Endothelial cell of umbilical vein (primary cell): ENCODE results near the gene TRIM32. TPM values are rescaled to one million over a fixed set of nuclear protein-coding genes. Genes with fewer than 3 reads are reported as not detected.

Experiments used
- BruUV-seq: library from RNA; stranded (reverse); fragments of 400-500 nt; replicated peaks from 2 replicates; lab custom pipeline; 2021; lab: Mats Ljungman, UMichigan
- CTCF ChIA-PET: fragments of 300-600, 350-600 bp; sonication (Branson Sonifier 250); formaldehyde crosslinking; loops from one replicate; lab custom pipeline; 2021; ENCODE audit warnings: antibody characterized with exemption, inconsistent platforms; lab: Charles Lee
- POLR2A ChIA-PET: fragments of 300-600, 350-600 bp; sonication (Branson Sonifier 250); formaldehyde crosslinking; loops from one replicate; lab custom pipeline; 2021; ENCODE audit warnings: antibody characterized with exemption, inconsistent platforms; lab: Charles Lee
- DNase-seq: peaks from one replicate; pipeline ENCODE4 v3.0.0-alpha.2; 2011; ENCODE audit warnings: low read depth, low spot score
- FAIRE-seq: peaks from 2 replicates; lab custom pipeline; 2011; peaks lifted over from hg19 to GRCh38; lab: Jason Lieb, UNC
- H2AFZ ChIP-seq: 2 replicates; pipeline ENCODE4 v1.6.0; 2012; ENCODE audit warnings: low read depth, low read length, control low read depth, inconsistent platforms
- H3K27ac ChIP-seq: 2 replicates; pipeline ENCODE4 v1.5.1; 2011; ENCODE audit warnings: low read depth, mild to moderate bottlenecking, control low read depth, low read length, moderate library complexity; ENCODE audit not compliant: insufficient read depth
- H3K27me3 ChIP-seq, 2 experiments: 2 replicates each; pipeline versions ENCODE4 v1.6.0 to v1.6.1; 2011; ENCODE audit warnings: low read length in 2 of 2, mixed read lengths in 1 of 2; ENCODE audit not compliant: control insufficient read depth in 2 of 2, insufficient read depth in 2 of 2
- H3K36me3 ChIP-seq, 2 experiments: 2 replicates in 1 of 2; 3 replicates in 1 of 2; pipeline ENCODE4 v1.5.1; 2011; ENCODE audit warnings: low read length in 2 of 2, mild to moderate bottlenecking in 1 of 2, moderate library complexity in 1 of 2; ENCODE audit not compliant: control insufficient read depth in 2 of 2, insufficient read depth in 2 of 2; ENCODE audit errors: extremely low read depth in 1 of 2
- H3K4me1 ChIP-seq: 3 replicates; pipeline ENCODE4 v1.5.1; 2011; ENCODE audit warnings: mild to moderate bottlenecking, low read length; ENCODE audit not compliant: control insufficient read depth, insufficient read depth; ENCODE audit errors: extremely low read depth
- H3K4me2 ChIP-seq: 2 replicates; pipeline ENCODE4 v1.6.1; 2011; ENCODE audit warnings: low read length, control low read depth, mixed read lengths; ENCODE audit not compliant: insufficient read depth
- H3K4me3 ChIP-seq, 3 experiments: fragments of 200-600 bp in 1 of 3; sonication (generic), shearing (Covaris generic) in 1 of 3; replicated peaks in 1 of 3; 2 replicates each; pipeline ENCODE4 v1.5.1; 2011 to 2016; ENCODE audit warnings: control low read depth in 3 of 3, low read length in 3 of 3, mild to moderate bottlenecking in 2 of 3, inconsistent platforms in 1 of 3, low read depth in 1 of 3, moderate library complexity in 1 of 3; ENCODE audit not compliant: insufficient read depth in 1 of 3
- H3K79me2 ChIP-seq: 2 replicates; pipeline ENCODE4 v1.6.0; 2012; ENCODE audit warnings: low read length, inconsistent platforms; ENCODE audit not compliant: control insufficient read depth, insufficient read depth
- H3K9ac ChIP-seq: replicated peaks from 2 replicates; pipeline ENCODE3; 2011; ENCODE audit warnings: low read length, control low read depth; ENCODE audit not compliant: insufficient read depth; ENCODE audit errors: extremely low read depth
- H3K9me1 ChIP-seq: replicated peaks from 3 replicates; pipeline ENCODE4 v1.6.0; 2011; ENCODE audit warnings: mild to moderate bottlenecking, low read length; ENCODE audit not compliant: control insufficient read depth, insufficient read depth; ENCODE audit errors: extremely low read depth
- H3K9me3 ChIP-seq: replicated peaks from 2 replicates; pipeline ENCODE4 v1.5.1; 2012; ENCODE audit warnings: low read length, inconsistent platforms; ENCODE audit not compliant: control insufficient read depth, insufficient read depth
- H4K20me1 ChIP-seq: replicated peaks from 2 replicates; pipeline ENCODE3; 2011; ENCODE audit warnings: mild to moderate bottlenecking, low read length; ENCODE audit not compliant: control insufficient read depth, insufficient read depth; ENCODE audit errors: extremely low read depth
- CTCF ChIP-seq, 2 donors: IDR thresholded peaks; 1 replicate in 1 of 2; 2 replicates in 1 of 2; pipeline ENCODE4 v1.5.1; 2011; ENCODE audit warnings: low read length in 2 of 2, mild to moderate bottlenecking in 2 of 2, moderate library complexity in 2 of 2, control low read depth in 1 of 2, inconsistent platforms in 1 of 2, low read depth in 1 of 2; ENCODE audit not compliant: insufficient read depth in 1 of 2; ENCODE audit errors: extremely low read depth in 1 of 2
- EZH2 ChIP-seq: IDR thresholded peaks from 2 replicates; pipeline ENCODE4 v1.6.1; 2012; ENCODE audit warnings: borderline replicate concordance, low read depth, mild to moderate bottlenecking, moderate library complexity, low read length, inconsistent platforms; ENCODE audit not compliant: severe bottlenecking
- FOS ChIP-seq: IDR thresholded peaks from 2 replicates; pipeline ENCODE4 v1.6.1; 2011; ENCODE audit warnings: mild to moderate bottlenecking, low read length, moderate library complexity, borderline replicate concordance; ENCODE audit not compliant: insufficient read depth
- GATA2 ChIP-seq: IDR thresholded peaks from 2 replicates; pipeline ENCODE4 v1.7.0; 2011; ENCODE audit warnings: low read depth, mild to moderate bottlenecking, moderate library complexity, mixed read lengths, low read length; ENCODE audit not compliant: insufficient read length, insufficient read depth
- JUN ChIP-seq: IDR thresholded peaks from 2 replicates; pipeline ENCODE4 v1.6.1; 2011; ENCODE audit warnings: borderline replicate concordance, low read depth; ENCODE audit not compliant: insufficient read length, insufficient read depth
- MAX ChIP-seq: IDR thresholded peaks from 2 replicates; pipeline ENCODE4 v1.6.1; 2011; ENCODE audit not compliant: insufficient read depth, insufficient read length
- MYC ChIP-seq: IDR thresholded peaks from one replicate; pipeline ENCODE4 v1.6.1; 2011; ENCODE audit warnings: mild to moderate bottlenecking, low read depth, low read length
- POLR2A ChIP-seq: IDR thresholded peaks from 2 replicates; pipeline ENCODE4 v1.6.1; 2012; ENCODE audit warnings: low read depth, mild to moderate bottlenecking, control low read depth, low read length
- POLR2AphosphoS5 ChIP-seq: IDR thresholded peaks from 2 replicates; pipeline ENCODE4 v1.6.1; 2012; ENCODE audit warnings: low read depth, mild to moderate bottlenecking, control low read depth, low read length, moderate library complexity; ENCODE audit not compliant: insufficient read depth
- dilution Hi-C: fragments of 300-500 bp; cut with MboI; formaldehyde crosslinking; loops from one replicate; pipeline ENCODE4 v1.15.0; 2019; ENCODE audit warnings: low sequenced_read_pairs; ENCODE audit not compliant: extremely low pct_ligation_motif_present
- intact Hi-C: fragments of 100-400 bp; cut with micrococcal nuclease; formaldehyde crosslinking; loops from one replicate; pipeline ENCODE4 v1.10.0; 2022
- polyA plus RNA-seq, 4 experiments: library from polyadenylated mRNA; depleted of rRNA in 3 of 4; stranded (reverse) in 3 of 4; unstranded in 1 of 4; fragments of >200 nt; gene quantifications; 2 replicates each; pipeline versions ENCODE4 v1.2.1 to v1.2.3, GENCODE V29; 2011 to 2012; ENCODE audit warnings: missing spikeins in 1 of 4
- total RNA-seq: library from RNA; stranded (reverse); gene quantifications from 2 replicates; pipeline ENCODE4 v1.2.3, GENCODE V29; 2021

The TRIM32 gene
- total and polyA plus RNA-seq, 2 donors (not counting 3 experiments of a cell fraction or from before 2014, with no cell fraction given), result 10.8 to 18.4 TPM

GRCh38 chr9:116717150-116717549 is 30.0 kb downstream of the TRIM32 start:
- POLR2A ChIA-PET, result no interaction called here
- no peaks in the 10 kb centered on the region for H3K4me1 ChIP-seq
- H3K79me2 ChIP-seq, result no peaks in the 10 kb centered on the region
- no TSS peak for BruUV-seq
- H3K9me1 ChIP-seq, result no peaks in the 10 kb centered on the region
- no peak overlapping the region for H3K4me2 ChIP-seq
- dilution Hi-C loops (no loop called here), intact Hi-C loops (no loop called here)
- no peaks in the 10 kb centered on the region for H3K36me3 ChIP-seq
- no peaks in the 10 kb centered on the region for H3K27me3 ChIP-seq
- H2AFZ ChIP-seq, result no peak overlapping the region
- CTCF ChIA-PET, result interaction anchor here (1.8 kb wide), 1 partner anchor 20 kb away, joined by 4 read pairs; no protein-coding TSS in a partner anchor
- DNase-seq (no peak), FAIRE-seq (no peak)
- H4K20me1 ChIP-seq, result no peaks in the 10 kb centered on the region
- no peaks in the 10 kb centered on the region for H3K9me3 ChIP-seq
- H3K4me3 ChIP-seq, result no peak overlapping the region
- H3K27ac ChIP-seq, result no peak overlapping the region
- no peak overlapping the region for H3K9ac ChIP-seq
- TF ChIP-seq POLR2AphosphoS5, result no peak
- TF ChIP-seq FOS, result no peak
- TF ChIP-seq CTCF (IDR thresholded peaks at IDR 0.05; ENCODE audit: extremely low read depth in 1 of 2, insufficient read depth in 1 of 2, low read depth in 1 of 2, low read length in 2 of 2), result no peak
- TF ChIP-seq EZH2, result no peak
- no peak for TF ChIP-seq MAX
- TF ChIP-seq JUN, result no peak
- TF ChIP-seq GATA2, result no peak
- TF ChIP-seq POLR2A, result no peak
- no peak for TF ChIP-seq MYC
